Activated CD8-positive, alpha-beta T cell treated with anti-CD3 and anti-CD28 coated beads, Interleukin-2, amount 10 ng/mL, durations not matched to agents 7 days and 5 days (primary cell): ENCODE results near the gene IRF3. TPM values are rescaled to one million over a fixed set of nuclear protein-coding genes. Genes with fewer than 3 reads are reported as not detected.
"Not testable (repeated sequence)": the region's sequence is repeated elsewhere in the genome, so short reads cannot be mapped to it uniquely, and the experiment has no call there.

Source experiments
- ATAC-seq: fragments of 150-1000 bp; cut with Tn5 transposase; one replicate; pipeline ENCODE4 v1.10.0; 2021; ENCODE audit warnings: moderate library complexity
- CTCF ChIA-PET: fragments of 350-600 bp; sonication (Branson Sonifier 250); formaldehyde crosslinking; loops from one replicate; lab custom pipeline; 2021; ENCODE audit warnings: antibody characterized with exemption; lab: Charles Lee
- POLR2A ChIA-PET: fragments of 350-600 bp; sonication (Branson Sonifier 250); formaldehyde crosslinking; loops from one replicate; lab custom pipeline; 2021; ENCODE audit warnings: antibody characterized with exemption; lab: Charles Lee
- DNase-seq: peaks from one replicate; pipeline ENCODE4 v3.0.0-alpha.2; 2020
- H3K27ac Mint-ChIP-seq: one replicate; pipeline ENCODE4 v1.8.0; 2021; ENCODE audit warnings: mild to moderate bottlenecking, mixed read lengths
- H3K27me3 Mint-ChIP-seq: one replicate; pipeline ENCODE4 v1.8.0; 2021; ENCODE audit warnings: low read depth, mixed read lengths
- H3K36me3 Mint-ChIP-seq: one replicate; pipeline ENCODE4 v1.8.0; 2021; ENCODE audit warnings: low read depth, mixed read lengths
- H3K4me1 Mint-ChIP-seq: one replicate; pipeline ENCODE4 v1.8.0; 2021; ENCODE audit warnings: low read depth, mixed read lengths
- H3K4me3 Mint-ChIP-seq: one replicate; pipeline ENCODE4 v1.8.0; 2021; ENCODE audit warnings: mild to moderate bottlenecking, mixed read lengths
- H3K9me3 Mint-ChIP-seq: one replicate; pipeline ENCODE4 v1.8.0; 2022; ENCODE audit warnings: mixed read lengths; ENCODE audit not compliant: insufficient read depth
- total RNA-seq, 2 experiments: library from RNA; stranded (reverse); gene quantifications; one replicate each; pipeline ENCODE4 v1.2.3, GENCODE V29; 2021

Gene IRF3
- total RNA-seq, 2 experiments from 2014 or later: 133 to 137 TPM

DNA sequence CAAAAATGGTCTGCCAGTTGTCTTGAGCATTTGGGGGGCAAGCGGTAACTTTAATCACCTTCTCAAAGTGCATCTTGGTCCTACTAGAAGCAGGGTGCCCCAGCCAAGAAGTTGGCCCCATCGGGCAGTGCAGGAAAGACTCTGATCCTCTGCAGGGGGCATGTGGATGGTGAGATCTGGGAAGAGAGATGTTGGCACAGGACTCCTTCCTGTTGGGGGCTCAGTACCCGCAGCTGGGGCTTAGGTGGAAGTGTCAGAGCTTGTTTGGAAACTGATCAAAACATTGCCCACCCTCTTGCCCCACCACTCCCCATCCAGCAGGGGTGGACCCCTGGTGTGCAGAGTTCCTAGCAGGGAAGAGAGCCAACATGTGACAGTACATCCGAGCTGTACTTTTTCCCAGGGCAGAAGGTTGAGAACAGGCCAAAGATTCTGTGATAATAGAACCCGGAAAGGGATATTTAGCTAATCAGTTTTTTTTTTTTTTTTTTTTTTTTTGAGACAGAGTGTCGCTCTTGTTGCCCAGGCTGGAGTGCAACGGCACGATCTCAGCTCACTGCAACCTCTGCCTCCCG lies 34.6 kb downstream of the IRF3 start:
- no peaks in the 10 kb centered on the region for H3K9me3 Mint-ChIP-seq
- no peak for DNase-seq
- no peak overlapping the region for H3K4me3 Mint-ChIP-seq
- H3K27me3 Mint-ChIP-seq: no peaks in the 10 kb centered on the region
- no peak overlapping the region for H3K27ac Mint-ChIP-seq
- H3K4me1 Mint-ChIP-seq: no peaks in the 10 kb centered on the region
- CTCF ChIA-PET: interaction anchor here (1.6 kb wide), 1 partner anchor 48 kb away, joined by 4 read pairs; no protein-coding TSS in a partner anchor
- POLR2A ChIA-PET: no interaction called here
- ATAC-seq: no peak
- H3K36me3 Mint-ChIP-seq: peaks cover 17% of the 10 kb centered on the region

DNA sequence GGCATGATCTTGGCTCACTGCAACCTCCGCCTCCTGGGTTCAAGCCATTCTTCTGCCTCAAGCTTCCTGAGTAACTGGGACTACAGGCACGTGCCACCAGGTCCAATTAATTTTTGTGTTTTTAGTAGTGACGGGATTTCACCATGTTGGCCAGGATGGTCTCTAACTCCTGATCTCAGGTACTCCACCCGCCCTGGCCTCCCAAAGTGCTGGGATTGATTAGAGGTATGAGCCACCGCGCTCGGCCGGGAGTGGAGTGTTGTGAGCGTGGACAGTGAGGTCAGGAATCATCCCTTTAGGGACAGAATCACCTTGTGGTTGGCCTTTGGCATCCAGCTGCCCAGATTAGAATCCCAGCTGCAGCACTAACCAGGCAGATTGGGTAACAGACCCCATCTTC lies 36.0 kb downstream of the IRF3 start:
- Mint-ChIP-seq H3K36me3 (peaks cover 18% of the 10 kb centered on the region), H3K9me3 (no peaks in the 10 kb centered on the region), H3K27ac (no peak overlapping the region), H3K4me3 (no peak overlapping the region), H3K27me3 (no peaks in the 10 kb centered on the region), H3K4me1 (no peaks in the 10 kb centered on the region)
- ATAC-seq (no peak), DNase-seq (no peak)
- POLR2A ChIA-PET: interaction anchor here (1.0 kb wide), 1 partner anchor 11 kb away, joined by 3 read pairs; the partner anchor contains the start of gene RRAS
- CTCF ChIA-PET: no interaction called here

DNA sequence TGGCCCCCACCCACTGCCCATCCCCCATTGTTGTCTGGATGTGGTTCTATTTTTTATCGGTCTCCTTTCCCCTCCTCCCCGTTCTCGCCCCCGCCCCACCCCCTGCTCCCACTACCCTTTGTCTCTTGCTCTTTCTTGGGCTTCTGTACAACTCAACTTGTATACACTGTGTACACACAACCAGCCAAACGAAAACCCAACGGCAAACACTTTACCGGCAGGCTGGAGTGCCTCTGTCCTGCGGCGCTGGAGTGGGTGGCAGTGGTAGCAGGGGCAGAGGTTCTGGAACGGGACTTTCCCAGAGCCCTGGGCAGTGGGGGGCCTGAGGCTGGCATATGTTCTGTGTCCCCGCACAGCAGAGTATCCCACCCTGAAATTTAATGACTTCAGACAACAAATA lies 39.4 kb downstream of the IRF3 start:
- H3K36me3 Mint-ChIP-seq: peaks cover 37% of the 10 kb centered on the region
- CTCF ChIA-PET: no interaction called here

DNA sequence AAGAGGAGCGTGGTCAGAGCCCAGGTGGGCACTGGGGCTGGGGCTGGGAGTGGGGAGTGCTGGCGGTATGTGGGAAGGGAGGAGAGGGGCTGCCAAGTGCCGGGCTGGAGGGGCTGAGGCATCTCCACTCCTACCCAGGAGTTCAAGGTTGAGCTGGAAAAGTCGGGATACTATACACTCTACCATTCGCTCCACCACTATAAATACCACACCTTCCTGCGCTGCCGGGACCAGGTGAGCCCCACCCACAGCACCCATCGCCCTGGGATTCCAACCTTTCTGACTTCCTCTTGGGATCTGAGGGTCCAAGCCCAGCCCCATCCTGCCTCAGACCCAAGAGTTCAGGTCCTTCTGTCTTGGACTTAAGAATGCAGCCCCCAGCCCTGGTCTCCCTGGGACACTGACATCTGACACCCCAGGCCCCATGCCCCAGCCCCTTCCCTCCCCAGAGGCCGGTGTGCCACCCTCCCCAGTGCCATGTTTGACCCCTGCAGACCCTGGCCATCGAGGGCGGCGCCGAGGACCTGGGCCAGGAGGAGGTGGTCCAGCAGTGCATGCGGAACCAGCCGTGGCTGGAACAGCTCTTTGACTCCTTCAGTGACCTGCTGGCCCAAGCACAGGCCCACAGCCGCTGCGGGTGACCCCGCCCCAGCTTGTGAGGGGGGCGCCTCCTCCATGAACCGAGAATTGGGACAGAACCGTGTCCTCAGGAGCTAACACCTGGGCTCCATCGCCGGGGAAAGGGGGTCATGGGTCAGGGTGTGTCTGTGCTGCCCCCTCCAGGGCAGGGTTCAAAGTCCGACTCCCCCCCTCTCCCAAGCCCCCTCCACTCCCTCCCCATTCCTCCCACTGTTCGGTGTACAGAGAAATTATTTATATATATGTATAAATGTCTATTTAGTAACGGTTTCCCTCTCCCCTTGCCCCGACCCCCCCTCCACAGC lies 40.4 kb downstream of the IRF3 start:
- Mint-ChIP-seq H3K4me1 (no peaks in the 10 kb centered on the region), H3K27ac (no peak overlapping the region)
- POLR2A ChIA-PET: interaction anchor here (0.6 to 0.9 kb wide), 2 partner anchors 9 to 15 kb away, joined by 3 read pairs; partner anchors contain the start of gene RRAS

More for the DNA sequence above, 39.4 kb downstream of the IRF3 start:
- Mint-ChIP-seq H3K9me3 (no peaks in the 10 kb centered on the region), H3K4me1 (no peaks in the 10 kb centered on the region), H3K4me3 (no peak overlapping the region), H3K27me3 (no peaks in the 10 kb centered on the region), H3K27ac (no peak overlapping the region)
- POLR2A ChIA-PET: no interaction called here
- ATAC-seq: no peak
- DNase-seq: no peak

DNA sequence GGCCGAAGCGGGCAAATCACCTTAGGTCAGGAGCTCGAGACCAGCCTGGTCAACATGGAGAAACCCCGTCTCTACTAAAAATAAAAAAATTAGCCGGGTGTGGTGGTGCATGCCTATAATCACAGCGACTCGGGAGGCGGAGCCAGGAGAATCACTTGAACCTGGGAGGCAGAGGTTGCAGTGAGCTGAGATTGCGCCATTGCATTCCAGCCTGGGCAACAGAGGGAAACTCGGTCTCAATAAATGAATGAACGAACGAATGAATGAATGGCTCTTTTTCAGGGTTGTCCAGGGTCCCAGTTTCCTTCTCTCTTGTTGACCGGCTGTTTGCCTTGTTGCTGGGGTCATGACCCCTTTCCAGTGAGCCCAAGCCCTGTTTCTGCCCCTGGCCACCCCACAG lies 47.8 kb downstream of the IRF3 start:
- ATAC-seq, H3K27me3 Mint-ChIP-seq, POLR2A ChIA-PET, H3K9me3 Mint-ChIP-seq, DNase-seq, H3K4me3 Mint-ChIP-seq, CTCF ChIA-PET: not testable (repeated sequence)
- Mint-ChIP-seq H3K4me1 (peaks cover 12% of the 10 kb centered on the region), H3K36me3 (peaks cover 58% of the 10 kb centered on the region), H3K27ac (peak overlapping the region; percentile 39)

More for the DNA sequence above, 40.4 kb downstream of the IRF3 start:
- CTCF ChIA-PET: interaction anchor here (0.6 kb wide), 1 partner anchor 276 kb away, joined by 3 read pairs; no protein-coding TSS in a partner anchor
- H3K27me3 Mint-ChIP-seq: no peaks in the 10 kb centered on the region
- ATAC-seq (no peak), DNase-seq (no peak)
- H3K4me3 Mint-ChIP-seq: no peak overlapping the region
- H3K36me3 Mint-ChIP-seq: peaks cover 38% of the 10 kb centered on the region
- no peaks in the 10 kb centered on the region for H3K9me3 Mint-ChIP-seq

DNA sequence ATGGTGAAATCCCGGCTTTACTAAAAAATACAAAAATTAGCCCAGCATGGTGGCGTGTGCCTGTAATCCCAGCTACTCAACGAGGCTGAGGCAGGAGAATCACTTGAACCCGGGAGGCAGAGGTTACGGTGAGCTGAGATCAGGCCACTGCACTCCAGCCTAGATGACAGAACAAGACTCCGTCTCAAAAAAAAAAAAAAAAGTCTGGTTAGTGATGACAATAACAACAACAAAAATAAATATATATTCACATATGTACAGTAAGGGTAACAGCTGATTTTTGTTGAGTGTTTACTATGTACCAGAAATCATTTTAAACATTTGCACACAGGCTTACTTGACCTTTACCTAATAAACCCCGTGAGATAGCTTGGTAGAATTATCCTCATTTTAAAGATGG lies 48.7 kb downstream of the IRF3 start:
- no peak overlapping the region for H3K4me3 Mint-ChIP-seq
- CTCF ChIA-PET: interaction anchor here (1.3 kb wide), 1 partner anchor 47 kb away, joined by 5 read pairs; no protein-coding TSS in a partner anchor
- no peaks in the 10 kb centered on the region for H3K9me3 Mint-ChIP-seq
- POLR2A ChIA-PET: no interaction called here
- no peak overlapping the region for H3K27ac Mint-ChIP-seq
- DNase-seq (no peak), ATAC-seq (no peak)
- H3K27me3 Mint-ChIP-seq: no peaks in the 10 kb centered on the region
- H3K4me1 Mint-ChIP-seq: peaks cover 15% of the 10 kb centered on the region
- H3K36me3 Mint-ChIP-seq: peaks cover 58% of the 10 kb centered on the region

DNA sequence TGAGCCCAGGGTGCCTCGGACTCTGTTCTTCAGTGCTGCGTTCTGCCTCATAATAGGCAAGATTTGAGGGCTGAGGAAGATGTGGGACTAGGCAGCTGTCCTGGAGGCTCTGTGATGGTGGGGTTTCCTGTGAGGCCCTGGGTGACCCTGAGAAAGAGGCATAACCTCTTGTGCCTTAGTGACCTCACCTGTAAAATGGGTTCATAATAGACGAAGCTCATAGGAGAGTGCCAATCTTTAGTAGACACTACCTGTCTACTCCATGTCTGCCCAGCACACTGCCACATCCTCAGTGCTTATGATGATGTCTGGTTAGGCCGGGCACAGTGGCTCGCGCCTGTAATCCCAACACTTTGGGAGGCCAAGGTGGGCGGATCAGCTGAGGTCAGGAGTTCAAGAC lies 49.1 kb downstream of the IRF3 start:
- peaks cover 55% of the 10 kb centered on the region for H3K36me3 Mint-ChIP-seq
- CTCF ChIA-PET: interaction anchor here (0.7 to 1.3 kb wide), 2 partner anchors 18 to 47 kb away, joined by 3 to 5 read pairs; no protein-coding TSS in a partner anchor
- no peak overlapping the region for H3K27ac Mint-ChIP-seq
- DNase-seq (no peak), ATAC-seq (no peak)
- H3K4me1 Mint-ChIP-seq: peaks cover 15% of the 10 kb centered on the region
- no peaks in the 10 kb centered on the region for H3K9me3 Mint-ChIP-seq
- POLR2A ChIA-PET: no interaction called here
- H3K4me3 Mint-ChIP-seq: no peak overlapping the region
- H3K27me3 Mint-ChIP-seq: no peaks in the 10 kb centered on the region

DNA sequence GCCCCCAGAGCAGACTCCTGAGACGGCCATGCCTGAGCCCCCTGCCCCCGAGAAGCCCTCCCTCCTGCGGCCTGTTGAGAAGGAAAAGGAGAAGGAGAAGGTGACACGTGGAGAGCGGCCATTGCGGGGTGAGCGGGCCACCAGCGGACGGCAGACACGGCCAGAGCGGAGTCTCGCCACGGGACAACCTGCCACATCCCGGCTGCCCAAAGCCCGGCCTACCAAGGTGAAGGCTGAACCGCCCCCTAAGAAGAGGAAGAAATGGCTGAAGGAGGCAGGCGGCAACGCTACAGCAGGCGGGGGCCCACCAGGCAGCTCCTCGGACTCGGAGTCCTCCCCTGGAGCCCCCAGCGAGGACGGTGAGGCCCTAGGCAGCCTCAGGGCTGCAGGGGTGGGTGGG lies 49.8 kb downstream of the IRF3 start:
- CTCF ChIA-PET: interaction anchor here (0.7 kb wide), 1 partner anchor 18 kb away, joined by 3 read pairs; no protein-coding TSS in a partner anchor
- peaks cover 52% of the 10 kb centered on the region for H3K36me3 Mint-ChIP-seq
- no peak overlapping the region for H3K27ac Mint-ChIP-seq
- DNase-seq (no peak), ATAC-seq (no peak)
- no peak overlapping the region for H3K4me3 Mint-ChIP-seq
- peaks cover 15% of the 10 kb centered on the region for H3K4me1 Mint-ChIP-seq
- POLR2A ChIA-PET: no interaction called here
- H3K27me3 Mint-ChIP-seq: no peaks in the 10 kb centered on the region
- H3K9me3 Mint-ChIP-seq: no peaks in the 10 kb centered on the region

DNA sequence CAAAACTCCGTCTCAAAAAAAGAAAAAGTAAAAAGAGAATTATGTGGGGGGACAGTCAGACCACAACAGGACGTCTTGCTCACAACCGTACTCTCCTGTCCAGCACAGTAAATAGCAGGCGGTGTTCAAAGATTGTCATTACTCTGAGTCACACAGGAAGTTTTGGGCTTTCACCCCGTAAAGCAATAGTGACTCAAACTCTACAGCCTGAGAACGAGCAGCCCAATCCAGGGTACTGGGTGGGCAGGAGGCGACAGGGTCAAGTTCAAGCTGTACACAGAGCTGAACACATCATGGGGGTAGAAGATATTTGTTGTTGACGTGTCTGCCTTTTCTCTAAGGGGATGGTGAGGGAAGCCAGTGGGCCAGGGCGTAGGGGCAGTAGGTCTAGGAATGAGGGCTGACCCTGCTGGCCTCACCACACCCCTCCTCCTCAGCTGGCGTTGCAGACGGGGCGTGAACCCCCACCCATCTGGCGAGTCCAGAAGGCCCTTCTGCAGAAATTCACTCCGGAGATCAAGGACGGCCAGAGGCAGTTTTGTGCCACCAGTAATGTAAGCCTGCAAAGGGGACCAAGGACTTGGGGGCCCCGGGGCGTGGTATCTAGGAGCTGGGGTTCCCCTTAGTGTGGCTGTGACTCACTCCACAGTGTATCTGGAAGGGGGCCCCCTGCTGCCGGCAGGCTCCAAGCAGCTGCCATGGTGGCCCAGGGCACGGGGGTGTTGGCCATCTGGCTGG lies 51.4 kb downstream of the IRF3 start:
- ATAC-seq: no peak
- peaks cover 15% of the 10 kb centered on the region for H3K4me1 Mint-ChIP-seq
- H3K27ac Mint-ChIP-seq: peak overlapping the region; percentile 71
- peaks cover 52% of the 10 kb centered on the region for H3K36me3 Mint-ChIP-seq
- H3K9me3 Mint-ChIP-seq: no peaks in the 10 kb centered on the region
- no peak for DNase-seq
- H3K4me3 Mint-ChIP-seq: no peak overlapping the region
- POLR2A ChIA-PET: interaction anchor here (0.9 kb wide), 1 partner anchor 26 kb away, joined by 4 read pairs; no protein-coding TSS in a partner anchor
- CTCF ChIA-PET: interaction anchor here (0.8 kb wide), 1 partner anchor 65 kb away, joined by 3 read pairs; no protein-coding TSS in a partner anchor
- H3K27me3 Mint-ChIP-seq: no peaks in the 10 kb centered on the region

DNA sequence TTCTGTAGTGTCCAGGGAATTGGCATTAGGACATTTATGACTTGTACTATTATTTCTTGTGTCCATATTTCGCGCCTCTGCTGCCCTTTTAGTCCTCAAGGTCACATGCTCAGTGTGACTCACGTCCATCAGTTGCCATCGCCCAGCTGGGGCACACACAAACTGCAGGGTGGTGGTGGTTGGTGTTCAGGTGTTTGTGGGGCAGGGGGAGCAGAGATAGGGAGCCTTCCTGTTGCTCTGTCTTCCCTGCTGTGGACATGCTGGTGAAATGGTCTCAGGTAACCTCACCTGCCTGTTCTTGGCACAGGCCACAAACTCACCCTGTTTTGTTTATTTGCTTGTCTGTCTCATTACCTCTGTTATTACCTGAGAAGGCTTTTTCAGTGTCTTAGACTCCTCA lies 52.3 kb downstream of the IRF3 start:
- H3K9me3 Mint-ChIP-seq: no peaks in the 10 kb centered on the region
- H3K4me3 Mint-ChIP-seq: no peak overlapping the region
- ChIA-PET CTCF (no interaction called here), POLR2A (no interaction called here)
- H3K27ac Mint-ChIP-seq: peak overlapping the region; percentile 60
- peaks cover 15% of the 10 kb centered on the region for H3K4me1 Mint-ChIP-seq
- no peaks in the 10 kb centered on the region for H3K27me3 Mint-ChIP-seq
- H3K36me3 Mint-ChIP-seq: peaks cover 49% of the 10 kb centered on the region
- ATAC-seq: no peak
- no peak for DNase-seq
